ENCODE results near the gene TMTC3.

- TF ChIP-seq CTCF (tag by site-specific recombination; IDR thresholded peaks at IDR 0.05) (no peak), ZBTB7A (tag by site-specific recombination; IDR thresholded peaks at IDR 0.05; ENCODE audit: low read depth) (no peak), SALL2 (tag by site-specific recombination; IDR thresholded peaks at IDR 0.05; ENCODE audit: borderline replicate concordance) (no peak), ZNF639 (tag by site-specific recombination; IDR thresholded peaks at IDR 0.05) (no peak), ZNF311 (tag by site-specific recombination; IDR thresholded peaks at IDR 0.05; ENCODE audit: borderline replicate concordance) (no peak), ZBTB21 (tag by site-specific recombination; IDR thresholded peaks at IDR 0.05) (no peak), KLF1 (tag by site-specific recombination; IDR thresholded peaks at IDR 0.05) (no peak), ZNF416 (tag by site-specific recombination; IDR thresholded peaks at IDR 0.05) (no peak), ZNF19 (tag by site-specific recombination; IDR thresholded peaks at IDR 0.05; ENCODE audit: low read depth) (no peak), ZNF510 (tag by site-specific recombination; IDR thresholded peaks at IDR 0.05; ENCODE audit: insufficient replicate concordance) (no peak), ZNF776 (tag by site-specific recombination; IDR thresholded peaks at IDR 0.05; ENCODE audit: borderline replicate concordance) (no peak), ZNF266 (tag by site-specific recombination; IDR thresholded peaks at IDR 0.05; ENCODE audit: low read depth) (no peak)
Measured at GRCh38 chr12:88242571-88242925, 100.4 kb downstream of the TMTC3 start.
